Measurements from ENCODE around the gene GPR22.

The GPR22 gene, protein sequence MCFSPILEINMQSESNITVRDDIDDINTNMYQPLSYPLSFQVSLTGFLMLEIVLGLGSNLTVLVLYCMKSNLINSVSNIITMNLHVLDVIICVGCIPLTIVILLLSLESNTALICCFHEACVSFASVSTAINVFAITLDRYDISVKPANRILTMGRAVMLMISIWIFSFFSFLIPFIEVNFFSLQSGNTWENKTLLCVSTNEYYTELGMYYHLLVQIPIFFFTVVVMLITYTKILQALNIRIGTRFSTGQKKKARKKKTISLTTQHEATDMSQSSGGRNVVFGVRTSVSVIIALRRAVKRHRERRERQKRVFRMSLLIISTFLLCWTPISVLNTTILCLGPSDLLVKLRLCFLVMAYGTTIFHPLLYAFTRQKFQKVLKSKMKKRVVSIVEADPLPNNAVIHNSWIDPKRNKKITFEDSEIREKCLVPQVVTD

DNA sequence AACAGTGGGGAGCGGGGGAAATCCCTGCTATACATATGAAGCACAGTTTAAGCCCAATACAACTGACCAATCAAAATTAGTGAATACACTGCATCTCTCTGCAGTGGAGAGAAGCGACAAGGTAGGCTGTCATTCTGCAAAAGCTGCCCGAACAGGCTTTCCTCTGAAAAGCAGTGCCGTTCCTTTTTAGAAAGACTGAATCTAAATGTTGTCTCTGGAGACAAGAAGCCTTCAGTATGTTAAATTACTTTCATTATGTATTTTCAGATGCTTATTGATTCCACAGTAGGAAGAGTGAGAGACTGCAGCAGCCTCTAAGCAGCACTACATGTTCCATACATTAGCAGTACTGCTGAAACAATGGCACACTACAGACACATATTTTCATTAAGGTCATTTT is at the start of gene GPR22:
Gene GPR22 (plus strand): TSS at position 129 of the 400 bp plus-strand sequence. CDS start 4,004 bp downstream, outside the sequence.
- DNase-seq (ENCODE audit: low read depth in 2 of 2), result no peak

- DNase-seq (ENCODE audit: low read depth in 2 of 2), result no peak
Measured at GRCh38 chr7:107427462-107427861, 42.4 kb upstream of the GPR22 start.

GRCh38 chr7:107428642-107429041 is 41.2 kb upstream of the GPR22 start:
- DNase-seq (ENCODE audit: low read depth in 2 of 2), result no peak

DNA sequence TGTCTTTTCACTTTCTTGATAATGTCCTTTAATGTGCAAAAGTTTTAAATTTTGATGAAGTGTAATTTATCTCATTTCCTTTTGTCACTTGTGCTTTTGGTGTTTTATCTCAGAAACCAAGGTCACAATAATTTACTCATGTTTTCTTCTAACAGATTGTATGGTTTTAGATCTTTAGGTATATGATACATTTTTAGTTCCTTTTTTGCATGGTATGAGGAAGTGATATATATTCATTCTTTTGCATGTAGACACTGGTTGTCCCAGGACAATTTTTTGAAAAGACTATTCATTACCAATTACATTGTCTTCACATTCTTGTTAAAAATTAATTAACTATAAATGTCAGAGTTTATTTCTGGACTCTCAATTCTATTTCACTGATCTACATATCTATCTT is 39.8 kb upstream of the GPR22 start:
- DNase-seq (ENCODE audit: low read depth in 2 of 2), result no peak

GRCh38 chr7:107432261-107432660 is 37.6 kb upstream of the GPR22 start:
- DNase-seq (ENCODE audit: low read depth in 2 of 2), result no peak

DNA sequence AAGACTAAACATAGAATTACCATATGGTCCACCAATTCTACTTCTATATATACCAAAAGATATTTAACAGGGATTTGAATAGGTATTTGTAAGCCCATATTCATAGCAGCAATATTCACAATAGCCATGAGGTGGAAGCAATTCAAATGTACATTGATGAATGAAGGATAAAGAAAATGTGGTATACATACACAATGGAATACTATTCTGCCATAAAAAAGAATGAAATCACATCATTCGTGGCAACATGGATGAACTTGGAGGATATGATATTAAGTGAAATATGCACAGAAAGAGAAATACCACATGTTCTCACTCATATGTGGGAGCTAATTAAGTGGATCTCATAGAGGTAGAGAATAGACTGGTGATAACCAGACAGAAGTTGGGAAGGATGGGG is 34.1 kb upstream of the GPR22 start:
- DNase-seq (ENCODE audit: low read depth in 2 of 2), result no peak

DNA sequence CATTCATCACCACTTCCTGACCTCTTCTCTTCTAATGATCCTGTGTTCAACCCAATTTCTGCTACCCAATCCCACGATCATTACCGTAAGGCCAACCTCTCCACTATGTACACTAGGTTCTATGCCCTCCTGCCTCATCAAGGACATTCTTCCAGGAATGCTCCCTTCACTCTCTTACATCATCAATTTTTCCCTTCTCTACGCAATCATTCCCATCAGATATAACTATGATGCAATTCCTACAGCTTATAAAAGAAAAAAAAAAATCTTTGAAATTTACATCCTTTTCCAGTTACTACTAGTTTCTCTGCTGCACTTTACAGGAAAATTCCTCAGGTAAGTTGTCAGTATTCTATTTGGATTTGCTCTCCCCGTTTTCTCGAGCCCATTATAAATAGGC is 30.8 kb upstream of the GPR22 start:
- no peak for DNase-seq (ENCODE audit: low read depth in 2 of 2)

DNA sequence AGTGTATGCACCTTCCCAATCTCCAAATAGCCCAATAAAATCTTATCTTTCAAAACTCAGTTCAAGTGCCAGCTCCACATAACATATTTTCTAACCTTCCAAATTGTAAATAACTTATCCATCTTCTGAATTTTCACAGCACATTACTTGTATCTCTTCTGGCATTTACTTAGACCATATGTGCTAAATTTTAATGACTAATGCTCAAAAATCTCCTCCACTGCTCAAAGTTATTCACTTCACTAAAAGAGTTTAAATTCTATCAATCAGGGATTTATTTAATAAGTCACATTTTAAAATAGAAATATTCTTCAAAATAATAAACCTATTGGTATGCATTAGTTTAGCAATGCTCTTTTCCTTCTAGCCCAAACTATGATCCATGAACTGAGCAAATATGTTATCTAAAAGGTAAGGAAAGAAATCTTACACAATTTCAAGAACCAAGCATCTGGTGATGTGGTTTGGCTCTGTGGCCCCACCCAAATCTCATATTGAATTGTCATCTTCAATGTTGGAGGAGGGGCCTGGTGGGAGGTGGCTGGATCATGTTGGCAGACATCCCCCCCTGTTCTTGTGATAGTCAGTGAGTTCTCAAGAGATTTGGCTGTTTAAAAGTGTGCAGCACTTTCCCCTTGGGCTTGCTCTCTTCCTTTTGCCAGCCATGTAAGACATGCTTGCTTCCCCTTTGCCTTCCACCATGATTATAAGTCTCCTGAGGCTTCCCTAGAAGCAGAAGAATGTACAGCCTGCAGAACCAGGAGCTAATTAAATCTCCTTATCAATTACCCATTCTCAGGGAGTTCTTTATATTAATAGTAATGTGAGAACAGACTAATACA is 28.1 kb upstream of the GPR22 start:
- DNase-seq (ENCODE audit: low read depth in 2 of 2), result no peak

- DNase-seq (ENCODE audit: low read depth in 2 of 2), result no peak
Measured at GRCh38 chr7:107442678-107443077, 27.2 kb upstream of the GPR22 start.

DNA sequence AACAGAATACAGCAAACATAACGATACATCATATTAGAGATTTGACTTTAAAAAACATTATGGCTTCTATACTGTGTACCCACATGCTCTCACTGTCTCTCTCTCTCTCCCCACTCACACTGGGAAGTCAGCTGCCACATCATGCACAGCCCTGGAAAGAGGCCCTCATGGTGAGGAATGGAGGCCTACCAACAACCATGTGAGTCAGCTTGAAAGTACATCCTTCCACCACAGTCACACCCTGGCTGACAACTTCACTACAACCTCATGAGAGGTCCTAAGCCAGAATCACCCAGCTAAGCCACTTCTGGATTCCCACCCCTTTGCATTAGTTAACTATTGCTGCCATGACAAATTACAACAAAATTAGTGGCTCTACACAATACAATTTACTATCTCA is 23.3 kb upstream of the GPR22 start:
- DNase-seq (ENCODE audit: low read depth in 2 of 2), result no peak

GRCh38 chr7:107446988-107447387 is 22.9 kb upstream of the GPR22 start:
- DNase-seq (ENCODE audit: low read depth in 2 of 2), result no peak

DNA sequence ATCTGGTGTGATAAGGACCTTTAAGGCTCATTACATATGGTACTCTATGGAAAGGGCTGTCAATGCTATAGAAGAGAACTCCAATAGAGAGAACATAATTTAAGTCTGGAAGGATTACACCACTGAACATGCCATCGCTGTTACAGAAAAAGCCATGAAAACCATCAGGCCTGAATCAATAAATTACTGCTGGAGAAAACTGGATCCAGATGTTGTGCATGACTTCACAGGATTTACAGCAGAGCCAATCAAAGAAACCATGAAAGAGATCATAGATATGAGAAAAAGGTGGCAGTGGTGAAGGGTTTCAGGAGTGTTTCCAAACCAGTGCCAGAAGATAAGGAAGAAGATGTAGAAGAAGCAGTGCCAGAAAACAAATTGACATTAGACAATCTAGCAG is 18.9 kb upstream of the GPR22 start:
- DNase-seq (ENCODE audit: low read depth in 2 of 2), result no peak

DNA sequence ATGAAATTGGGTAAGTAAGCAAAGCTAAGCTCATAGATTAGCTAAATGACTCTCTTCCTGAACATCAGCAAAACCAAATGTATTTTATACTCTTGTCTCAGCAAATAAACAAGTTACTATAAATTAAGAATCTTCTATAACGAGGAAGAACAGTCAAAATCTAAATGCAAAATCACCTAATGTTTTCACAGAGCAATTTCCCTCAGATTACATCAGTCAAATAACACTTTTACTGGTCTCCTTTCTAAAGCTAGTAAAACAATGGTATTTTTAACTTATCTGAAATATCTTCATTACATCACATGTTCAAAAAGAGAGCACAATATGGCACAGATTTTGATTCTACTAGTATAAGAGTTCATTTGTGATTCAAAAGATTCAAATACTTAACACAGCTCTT is 16.5 kb upstream of the GPR22 start:
- DNase-seq (ENCODE audit: low read depth in 2 of 2), result no peak

- DNase-seq (ENCODE audit: low read depth in 2 of 2), result no peak
Measured at GRCh38 chr7:107461938-107462533, 7.8 kb upstream of the GPR22 start.

- peak in 1 of 2 donors; percentile 4 for DNase-seq (ENCODE audit: low read depth in 2 of 2)
Measured at GRCh38 chr7:107463139-107464078, 6.4 kb upstream of the GPR22 start.

DNA sequence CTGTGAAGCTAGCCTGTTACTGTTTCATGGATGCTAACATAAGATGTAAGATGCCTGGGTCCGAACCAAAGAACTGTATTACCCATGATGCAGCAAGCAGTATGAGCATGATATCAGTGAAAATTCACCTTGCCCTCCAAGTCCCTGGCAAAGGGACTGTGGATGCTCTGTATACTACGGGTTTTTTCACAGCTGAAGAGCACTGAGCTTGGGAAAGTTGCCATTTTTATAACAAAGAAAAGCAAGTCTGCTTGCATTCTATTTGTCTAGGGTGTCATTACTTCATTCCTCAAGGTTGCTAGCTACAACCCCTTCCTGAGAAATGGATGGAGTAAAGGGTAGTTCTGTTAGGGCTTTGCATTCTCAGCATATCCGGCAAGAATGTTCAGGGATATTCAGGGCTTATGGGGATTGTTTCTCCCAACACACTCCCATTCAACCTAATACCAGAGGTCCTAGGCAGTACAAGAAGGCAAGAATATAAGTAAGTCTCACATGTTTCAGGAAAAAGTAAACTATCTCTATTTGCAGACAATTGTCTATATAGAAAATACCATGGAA is 5.1 kb upstream of the GPR22 start:
- no peak for DNase-seq (ENCODE audit: low read depth in 2 of 2)

GRCh38 chr7:107467972-107468371 is 1.9 kb upstream of the GPR22 start:
- DNase-seq (ENCODE audit: low read depth in 2 of 2), result no peak

DNA sequence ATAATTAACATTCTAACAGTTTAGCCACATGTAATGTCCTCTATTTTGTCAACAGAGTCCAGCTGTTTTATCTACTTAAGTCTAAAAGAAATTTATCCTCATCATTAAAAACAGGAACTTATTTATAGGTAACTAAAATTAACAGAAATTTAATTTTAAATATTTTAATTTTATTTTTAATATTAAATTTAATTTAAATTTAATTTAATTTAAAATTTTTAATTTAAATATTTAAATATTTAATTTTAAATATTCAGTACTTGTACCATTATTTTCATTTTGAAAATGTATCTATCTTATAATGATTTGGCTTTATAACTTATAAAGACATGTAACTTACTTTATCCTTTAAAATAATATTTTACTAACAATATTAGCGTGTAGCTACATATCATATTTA is 1.0 kb upstream of the GPR22 start:
- no peak for DNase-seq (ENCODE audit: low read depth in 2 of 2)

DNA sequence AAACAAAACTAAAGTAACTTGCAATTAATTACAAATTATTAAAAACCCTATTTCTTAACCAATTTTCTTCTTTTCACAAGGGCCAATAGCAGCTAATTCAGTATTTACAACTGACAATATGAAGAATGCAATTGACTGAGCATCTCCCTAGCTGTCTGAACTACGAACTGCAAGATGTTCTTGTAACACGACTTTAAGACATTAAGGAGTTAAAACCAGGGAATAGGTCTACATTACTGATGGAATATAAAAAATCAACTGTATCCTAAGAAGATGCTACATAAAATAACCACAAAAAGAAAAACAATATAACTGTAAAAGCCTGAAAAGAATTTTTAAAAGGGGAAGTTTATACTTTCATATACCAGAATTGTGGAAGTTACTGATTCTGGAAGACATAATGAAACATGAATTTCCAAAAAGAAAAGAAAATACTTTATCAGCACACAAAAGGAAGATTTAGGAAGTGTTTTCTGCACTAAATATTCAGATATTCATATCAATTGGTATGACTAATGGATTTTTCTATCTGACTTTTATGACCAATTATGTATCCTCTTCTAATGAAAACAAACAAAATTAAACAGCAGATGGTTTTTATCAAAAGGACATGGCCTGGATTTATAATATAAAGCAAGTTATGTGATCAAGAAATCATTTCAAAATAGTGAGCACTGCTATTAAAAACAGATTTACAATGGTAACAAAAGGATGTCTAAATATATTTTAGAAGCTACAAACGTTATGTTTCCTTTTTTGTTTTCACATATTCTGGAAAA is 1.6 kb downstream of the GPR22 start:
- DNase-seq (ENCODE audit: low read depth in 2 of 2), result no peak

DNA sequence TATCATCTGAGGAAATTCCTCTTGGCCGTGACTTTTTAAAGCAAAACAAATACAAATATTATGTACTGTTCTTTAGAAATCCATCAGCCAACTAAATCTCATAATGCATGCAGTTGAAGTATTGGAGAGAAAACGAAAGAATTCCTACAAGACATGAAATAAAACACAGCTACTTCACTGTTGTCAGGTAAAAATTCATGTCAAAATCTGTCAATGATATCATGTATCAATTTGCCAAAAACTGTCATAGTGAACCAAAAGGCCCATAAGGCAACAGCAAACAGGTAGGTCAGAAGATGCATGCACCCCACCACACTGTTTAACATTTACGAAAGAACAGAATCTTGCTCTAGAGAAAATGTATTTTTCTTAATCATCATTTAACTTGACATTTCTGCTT is 2.3 kb downstream of the GPR22 start:
- no peak for DNase-seq (ENCODE audit: low read depth in 2 of 2)
